K562 (cell line): ENCODE measurements around the gene VSIG4. TPM values are rescaled to one million over a fixed set of nuclear protein-coding genes. Genes with fewer than 3 reads are reported as not detected.

Experiments
- FOXK2 ChIP-seq, 2 experiments: fragments of 450-650 bp; IDR thresholded peaks in 1 of 2; conservative IDR thresholded peaks in 1 of 2; 2 replicates each; pipeline ENCODE4 v1.6.1; 2016; ENCODE audit warnings: low read depth in 2 of 2, mild to moderate bottlenecking in 1 of 2
- MAFK ChIP-seq: IDR thresholded peaks from 2 replicates; pipeline ENCODE4 v1.6.1; 2011; ENCODE audit warnings: low read length, improper control_type of control experiment
- ZNF764 ChIP-seq: fragments of 250-450 bp; sonication (Bioruptor Pico); IDR thresholded peaks from 2 replicates; pipeline ENCODE4 v1.4.0; 2020; ENCODE audit warnings: low read depth, mild to moderate bottlenecking, moderate library complexity
- polyA plus RNA-seq, 8 experiments: library from polyadenylated mRNA; depleted of rRNA in 4 of 8; stranded (reverse) in 5 of 8; unstranded in 3 of 8; fragments of >200 nt; fragmentation: Nextera tagmentation in 2 of 8; fragmentation: Illumina TruSeq in 1 of 8; extraction: Ambion mirVana in 2 of 8; extraction: Trizol in 1 of 8; gene quantifications; 2 replicates each; pipeline versions ENCODE4 v1.2.1 to v1.2.3, GENCODE V29; 2011 to 2014; ENCODE audit warnings: inconsistent platforms in 1 of 8, missing spikeins in 1 of 8
- total RNA-seq, 7 experiments: library from RNA; depleted of rRNA in 6 of 7; stranded (reverse); fragments of >200 nt in 6 of 7; fragmentation: Illumina TruSeq in 2 of 7; extraction: Trizol in 2 of 7; gene quantifications; 2 replicates each; pipeline versions ENCODE4 v1.2.1 to v1.2.3, GENCODE V29; 2011 to 2021; ENCODE audit warnings: low replicate concordance in 1 of 7
- TF ChIP-seq, protein P1 (sequence below): fragments of 450-650 bp; IDR thresholded peaks from 2 replicates; pipeline ENCODE4 v1.6.1; 2016; ENCODE audit warnings: mild to moderate bottlenecking, moderate library complexity

The VSIG4 gene
- total and polyA plus RNA-seq, 9 of the 15 experiments (the other 6 are each of a cell fraction or from before 2014, with no cell fraction given) = 0.22 to 1.6 (median 0.46) TPM; not detected in 1

DNA sequence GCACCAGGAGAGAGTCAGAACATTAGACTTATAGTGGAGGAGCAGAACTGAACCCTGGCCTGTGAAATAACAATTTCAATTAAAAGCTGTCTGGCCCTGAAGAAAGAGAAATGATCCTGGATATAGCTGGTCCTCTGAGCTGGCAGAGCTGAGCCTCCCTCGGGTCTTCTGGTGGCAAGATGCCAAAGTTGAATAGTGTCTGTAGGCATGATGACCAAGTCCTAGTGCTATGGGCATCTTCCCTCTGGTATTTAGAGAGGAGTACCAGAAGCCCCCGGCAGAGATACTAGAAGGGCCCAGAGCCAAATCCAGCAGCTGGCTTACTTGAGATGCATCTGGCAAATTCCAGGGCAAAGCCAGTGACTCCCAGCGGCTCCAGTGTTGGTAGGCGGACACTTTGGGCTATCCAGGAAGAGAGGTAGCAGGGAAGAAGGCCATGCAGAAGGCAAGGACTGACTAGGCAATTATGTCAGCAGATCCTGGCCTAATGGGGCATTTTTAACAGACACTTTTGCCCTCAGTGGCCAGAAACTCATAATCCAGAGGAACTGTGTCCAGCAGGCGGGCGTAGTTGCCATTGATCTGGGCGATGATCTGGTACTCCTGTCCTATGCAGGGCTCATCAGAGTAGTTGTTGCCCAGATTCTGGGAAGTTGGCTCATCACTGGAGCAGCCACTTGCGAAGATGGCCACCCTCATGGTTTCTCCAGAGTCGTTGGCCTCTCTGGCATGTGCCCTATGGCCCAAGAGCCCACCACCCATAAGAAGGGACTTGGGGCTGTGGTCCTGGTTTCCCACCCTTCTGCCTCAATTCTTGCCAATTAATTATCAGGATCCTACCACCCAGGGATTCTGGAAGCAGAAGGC, 17.9 kb downstream of the VSIG4 start (continued):
- TF ChIP-seq, protein P1, sequence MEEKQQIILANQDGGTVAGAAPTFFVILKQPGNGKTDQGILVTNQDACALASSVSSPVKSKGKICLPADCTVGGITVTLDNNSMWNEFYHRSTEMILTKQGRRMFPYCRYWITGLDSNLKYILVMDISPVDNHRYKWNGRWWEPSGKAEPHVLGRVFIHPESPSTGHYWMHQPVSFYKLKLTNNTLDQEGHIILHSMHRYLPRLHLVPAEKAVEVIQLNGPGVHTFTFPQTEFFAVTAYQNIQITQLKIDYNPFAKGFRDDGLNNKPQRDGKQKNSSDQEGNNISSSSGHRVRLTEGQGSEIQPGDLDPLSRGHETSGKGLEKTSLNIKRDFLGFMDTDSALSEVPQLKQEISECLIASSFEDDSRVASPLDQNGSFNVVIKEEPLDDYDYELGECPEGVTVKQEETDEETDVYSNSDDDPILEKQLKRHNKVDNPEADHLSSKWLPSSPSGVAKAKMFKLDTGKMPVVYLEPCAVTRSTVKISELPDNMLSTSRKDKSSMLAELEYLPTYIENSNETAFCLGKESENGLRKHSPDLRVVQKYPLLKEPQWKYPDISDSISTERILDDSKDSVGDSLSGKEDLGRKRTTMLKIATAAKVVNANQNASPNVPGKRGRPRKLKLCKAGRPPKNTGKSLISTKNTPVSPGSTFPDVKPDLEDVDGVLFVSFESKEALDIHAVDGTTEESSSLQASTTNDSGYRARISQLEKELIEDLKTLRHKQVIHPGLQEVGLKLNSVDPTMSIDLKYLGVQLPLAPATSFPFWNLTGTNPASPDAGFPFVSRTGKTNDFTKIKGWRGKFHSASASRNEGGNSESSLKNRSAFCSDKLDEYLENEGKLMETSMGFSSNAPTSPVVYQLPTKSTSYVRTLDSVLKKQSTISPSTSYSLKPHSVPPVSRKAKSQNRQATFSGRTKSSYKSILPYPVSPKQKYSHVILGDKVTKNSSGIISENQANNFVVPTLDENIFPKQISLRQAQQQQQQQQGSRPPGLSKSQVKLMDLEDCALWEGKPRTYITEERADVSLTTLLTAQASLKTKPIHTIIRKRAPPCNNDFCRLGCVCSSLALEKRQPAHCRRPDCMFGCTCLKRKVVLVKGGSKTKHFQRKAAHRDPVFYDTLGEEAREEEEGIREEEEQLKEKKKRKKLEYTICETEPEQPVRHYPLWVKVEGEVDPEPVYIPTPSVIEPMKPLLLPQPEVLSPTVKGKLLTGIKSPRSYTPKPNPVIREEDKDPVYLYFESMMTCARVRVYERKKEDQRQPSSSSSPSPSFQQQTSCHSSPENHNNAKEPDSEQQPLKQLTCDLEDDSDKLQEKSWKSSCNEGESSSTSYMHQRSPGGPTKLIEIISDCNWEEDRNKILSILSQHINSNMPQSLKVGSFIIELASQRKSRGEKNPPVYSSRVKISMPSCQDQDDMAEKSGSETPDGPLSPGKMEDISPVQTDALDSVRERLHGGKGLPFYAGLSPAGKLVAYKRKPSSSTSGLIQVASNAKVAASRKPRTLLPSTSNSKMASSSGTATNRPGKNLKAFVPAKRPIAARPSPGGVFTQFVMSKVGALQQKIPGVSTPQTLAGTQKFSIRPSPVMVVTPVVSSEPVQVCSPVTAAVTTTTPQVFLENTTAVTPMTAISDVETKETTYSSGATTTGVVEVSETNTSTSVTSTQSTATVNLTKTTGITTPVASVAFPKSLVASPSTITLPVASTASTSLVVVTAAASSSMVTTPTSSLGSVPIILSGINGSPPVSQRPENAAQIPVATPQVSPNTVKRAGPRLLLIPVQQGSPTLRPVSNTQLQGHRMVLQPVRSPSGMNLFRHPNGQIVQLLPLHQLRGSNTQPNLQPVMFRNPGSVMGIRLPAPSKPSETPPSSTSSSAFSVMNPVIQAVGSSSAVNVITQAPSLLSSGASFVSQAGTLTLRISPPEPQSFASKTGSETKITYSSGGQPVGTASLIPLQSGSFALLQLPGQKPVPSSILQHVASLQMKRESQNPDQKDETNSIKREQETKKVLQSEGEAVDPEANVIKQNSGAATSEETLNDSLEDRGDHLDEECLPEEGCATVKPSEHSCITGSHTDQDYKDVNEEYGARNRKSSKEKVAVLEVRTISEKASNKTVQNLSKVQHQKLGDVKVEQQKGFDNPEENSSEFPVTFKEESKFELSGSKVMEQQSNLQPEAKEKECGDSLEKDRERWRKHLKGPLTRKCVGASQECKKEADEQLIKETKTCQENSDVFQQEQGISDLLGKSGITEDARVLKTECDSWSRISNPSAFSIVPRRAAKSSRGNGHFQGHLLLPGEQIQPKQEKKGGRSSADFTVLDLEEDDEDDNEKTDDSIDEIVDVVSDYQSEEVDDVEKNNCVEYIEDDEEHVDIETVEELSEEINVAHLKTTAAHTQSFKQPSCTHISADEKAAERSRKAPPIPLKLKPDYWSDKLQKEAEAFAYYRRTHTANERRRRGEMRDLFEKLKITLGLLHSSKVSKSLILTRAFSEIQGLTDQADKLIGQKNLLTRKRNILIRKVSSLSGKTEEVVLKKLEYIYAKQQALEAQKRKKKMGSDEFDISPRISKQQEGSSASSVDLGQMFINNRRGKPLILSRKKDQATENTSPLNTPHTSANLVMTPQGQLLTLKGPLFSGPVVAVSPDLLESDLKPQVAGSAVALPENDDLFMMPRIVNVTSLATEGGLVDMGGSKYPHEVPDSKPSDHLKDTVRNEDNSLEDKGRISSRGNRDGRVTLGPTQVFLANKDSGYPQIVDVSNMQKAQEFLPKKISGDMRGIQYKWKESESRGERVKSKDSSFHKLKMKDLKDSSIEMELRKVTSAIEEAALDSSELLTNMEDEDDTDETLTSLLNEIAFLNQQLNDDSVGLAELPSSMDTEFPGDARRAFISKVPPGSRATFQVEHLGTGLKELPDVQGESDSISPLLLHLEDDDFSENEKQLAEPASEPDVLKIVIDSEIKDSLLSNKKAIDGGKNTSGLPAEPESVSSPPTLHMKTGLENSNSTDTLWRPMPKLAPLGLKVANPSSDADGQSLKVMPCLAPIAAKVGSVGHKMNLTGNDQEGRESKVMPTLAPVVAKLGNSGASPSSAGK = peak; percentile 30; the same call in 1 of the 2 replicates
- no peak for TF ChIP-seq MAFK
- TF ChIP-seq FOXK2 (conservative IDR thresholded peaks at IDR 0.05 in 1 of 2, IDR thresholded peaks at IDR 0.05 in 1 of 2; ENCODE audit: low read depth in 2 of 2) = no peak
- no peak for TF ChIP-seq ZNF764
